Duodenal mucosa (tissue), 2 donors: ENCODE measurements around the gene ASPDH.
"Not testable (repeated sequence)": the region's sequence is repeated elsewhere in the genome, so short reads cannot be mapped to it uniquely, and the experiment has no call there.

Experiments
- H3K27ac ChIP-seq: one replicate; pipeline ENCODE4 v1.7.0; 2013; ENCODE audit warnings: low read depth, low read length
- H3K27me3 ChIP-seq, 2 donors: one replicate each; pipeline ENCODE4 v1.7.0; 2013; ENCODE audit warnings: low read length in 2 of 2, control low read depth in 1 of 2; ENCODE audit not compliant: insufficient read depth in 2 of 2, control insufficient read depth in 1 of 2
- H3K36me3 ChIP-seq, 2 donors: one replicate each; pipeline ENCODE4 v1.7.0; 2013; ENCODE audit warnings: low read length in 2 of 2, control low read depth in 1 of 2; ENCODE audit not compliant: insufficient read depth in 2 of 2, control insufficient read depth in 1 of 2
- H3K4me1 ChIP-seq, 2 donors: one replicate each; pipeline ENCODE4 v1.7.0; 2013; ENCODE audit warnings: low read length in 2 of 2, control low read depth in 1 of 2; ENCODE audit not compliant: insufficient read depth in 2 of 2, control insufficient read depth in 1 of 2
- H3K4me3 ChIP-seq, 2 donors: one replicate each; pipeline ENCODE4 v1.7.0; 2013; ENCODE audit warnings: low read length in 2 of 2, low read depth in 1 of 2
- H3K9ac ChIP-seq, 2 donors: one replicate each; pipeline ENCODE4 v1.7.0; 2013; ENCODE audit warnings: low read length in 2 of 2, low read depth in 1 of 2
- H3K9me3 ChIP-seq, 2 donors: one replicate each; pipeline ENCODE4 v1.7.0; 2013; ENCODE audit warnings: low read length in 2 of 2, control low read depth in 1 of 2; ENCODE audit not compliant: control insufficient read depth in 1 of 2

The ASPDH gene

GRCh38 chr19:50532952-50533351 lies 19.2 kb upstream of the ASPDH start:
- H3K27me3 ChIP-seq: peaks cover 0 to 3% of the 10 kb centered on the region in 2 donors
- H3K9ac ChIP-seq: no peak overlapping the region
- H3K4me3 ChIP-seq: no peak overlapping the region
- peaks cover 5% of the 10 kb centered on the region in 2 donors for H3K9me3 ChIP-seq
- no peak overlapping the region for H3K27ac ChIP-seq
- H3K36me3 ChIP-seq: no peaks in the 10 kb centered on the region
- no peaks in the 10 kb centered on the region for H3K4me1 ChIP-seq

GRCh38 chr19:50531171-50531612 lies 17.5 kb upstream of the ASPDH start:
- no peak overlapping the region for H3K9ac ChIP-seq
- H3K27me3 ChIP-seq: peaks cover 0 to 3% of the 10 kb centered on the region in 2 donors
- no peaks in the 10 kb centered on the region for H3K4me1 ChIP-seq

GRCh38 chr19:50528052-50528451 lies 14.3 kb upstream of the ASPDH start:
- H3K9ac ChIP-seq, H3K27me3 ChIP-seq, H3K27ac ChIP-seq, H3K36me3 ChIP-seq, H3K4me3 ChIP-seq, H3K4me1 ChIP-seq, H3K9me3 ChIP-seq: not testable (repeated sequence)

More at GRCh38 chr19:50531171-50531612, 17.5 kb upstream of the ASPDH start:
- Histone ChIP-seq H3K9me3 (peaks cover 5% of the 10 kb centered on the region in 2 donors), H3K27ac (no peak overlapping the region), H3K4me3 (no peak overlapping the region), H3K36me3 (no peaks in the 10 kb centered on the region)

- no peaks in the 10 kb centered on the region for H3K9me3 ChIP-seq
- H3K27me3 ChIP-seq: peaks cover 0 to 3% of the 10 kb centered on the region in 2 donors
- H3K4me1 ChIP-seq: no peaks in the 10 kb centered on the region
- no peak overlapping the region for H3K27ac ChIP-seq
- H3K4me3 ChIP-seq: no peak overlapping the region
- H3K36me3 ChIP-seq: no peaks in the 10 kb centered on the region
- H3K9ac ChIP-seq: no peak overlapping the region
Observed at GRCh38 chr19:50522881-50523280, 9.2 kb upstream of the ASPDH start.

GRCh38 chr19:50520822-50521465 lies 7.2 kb upstream of the ASPDH start:
- peaks cover 0 to 3% of the 10 kb centered on the region in 2 donors for H3K27me3 ChIP-seq
- no peaks in the 10 kb centered on the region for H3K9me3 ChIP-seq
- no peaks in the 10 kb centered on the region for H3K4me1 ChIP-seq
- H3K9ac ChIP-seq: no peak overlapping the region
- no peak overlapping the region for H3K4me3 ChIP-seq
- no peaks in the 10 kb centered on the region for H3K36me3 ChIP-seq
- no peak overlapping the region for H3K27ac ChIP-seq

GRCh38 chr19:50519006-50519575 lies 5.4 kb upstream of the ASPDH start:
- H3K36me3 ChIP-seq: no peaks in the 10 kb centered on the region
- no peak overlapping the region for H3K4me3 ChIP-seq
- no peak overlapping the region for H3K9ac ChIP-seq
- peaks cover 0 to 6% of the 10 kb centered on the region in 2 donors for H3K27me3 ChIP-seq
- H3K4me1 ChIP-seq: no peaks in the 10 kb centered on the region
- no peaks in the 10 kb centered on the region for H3K9me3 ChIP-seq
- no peak overlapping the region for H3K27ac ChIP-seq

- Histone ChIP-seq H3K9me3 (no peaks in the 10 kb centered on the region), H3K27ac (no peak overlapping the region), H3K27me3 (peaks cover 0 to 10% of the 10 kb centered on the region in 2 donors), H3K4me1 (no peaks in the 10 kb centered on the region), H3K9ac (no peak overlapping the region), H3K4me3 (no peak overlapping the region), H3K36me3 (no peaks in the 10 kb centered on the region)
Observed at GRCh38 chr19:50518091-50519005, 4.6 kb upstream of the ASPDH start.

GRCh38 chr19:50517704-50518075 lies 4.0 kb upstream of the ASPDH start:
- Histone ChIP-seq H3K4me3 (no peak overlapping the region), H3K27ac (no peak overlapping the region), H3K4me1 (no peaks in the 10 kb centered on the region), H3K27me3 (peaks cover 0 to 13% of the 10 kb centered on the region in 2 donors), H3K36me3 (no peaks in the 10 kb centered on the region), H3K9ac (no peak overlapping the region), H3K9me3 (no peaks in the 10 kb centered on the region)

GRCh38 chr19:50516964-50517703 lies 3.4 kb upstream of the ASPDH start:
- H3K4me3 ChIP-seq: no peak overlapping the region
- no peaks in the 10 kb centered on the region for H3K4me1 ChIP-seq
- H3K9me3 ChIP-seq: no peaks in the 10 kb centered on the region
- no peaks in the 10 kb centered on the region for H3K36me3 ChIP-seq
- peaks cover 0 to 13% of the 10 kb centered on the region in 2 donors for H3K27me3 ChIP-seq
- no peak overlapping the region for H3K9ac ChIP-seq
- H3K27ac ChIP-seq: no peak overlapping the region
